Thymus (tissue), 14 donors: ENCODE results near the gene NBPF4. TPM values are rescaled to one million over a fixed set of nuclear protein-coding genes. Genes with fewer than 3 reads are reported as not detected.
"Not testable (repeated sequence)": the region's sequence is repeated elsewhere in the genome, so short reads cannot be mapped to it uniquely, and the experiment has no call there.

Source experiments
- DNase-seq, 9 donors: peaks; one replicate each; pipeline ENCODE4 v3.0.0-alpha.2; 2013; ENCODE audit warnings: low spot score in 9 of 9, low read depth in 6 of 9, missing footprints in 1 of 9
- H3K27ac ChIP-seq, 2 donors: one replicate each; pipeline ENCODE4 v1.5.1; 2013; ENCODE audit warnings: control low read depth in 1 of 2, low read depth in 1 of 2, low read length in 1 of 2, mild to moderate bottlenecking in 1 of 2, moderate library complexity in 1 of 2
- H3K27me3 ChIP-seq, 2 donors: one replicate each; pipeline ENCODE4 v1.5.1; 2013; ENCODE audit warnings: low read length in 1 of 2; ENCODE audit not compliant: control insufficient read depth in 2 of 2, insufficient read depth in 1 of 2
- H3K36me3 ChIP-seq, 2 donors: one replicate each; pipeline ENCODE4 v1.5.1; 2013; ENCODE audit warnings: low read length in 1 of 2, mild to moderate bottlenecking in 1 of 2, moderate library complexity in 1 of 2; ENCODE audit not compliant: control insufficient read depth in 2 of 2, insufficient read depth in 2 of 2
- H3K4me1 ChIP-seq, 2 donors: one replicate each; pipeline ENCODE4 v1.5.1; 2013; ENCODE audit warnings: low read length in 2 of 2; ENCODE audit not compliant: control insufficient read depth in 2 of 2, insufficient read depth in 2 of 2
- H3K4me3 ChIP-seq, 2 donors: one replicate each; pipeline ENCODE4 v1.5.1; 2013; ENCODE audit warnings: low read length in 2 of 2, control low read depth in 1 of 2, mild to moderate bottlenecking in 1 of 2
- H3K9me3 ChIP-seq, 2 donors: one replicate each; pipeline ENCODE4 v1.5.1; 2013; ENCODE audit warnings: low read length in 1 of 2, mild to moderate bottlenecking in 1 of 2; ENCODE audit not compliant: control insufficient read depth in 2 of 2, insufficient read depth in 1 of 2
- WGBS: extraction: QIAGEN DNeasy Blood & Tissue Kit; methylation state at CpG from one replicate; pipeline ENCODE4 v1.1.7; 2013; 5-methylcytosine and 5-hydroxymethylcytosine counted together
- long read RNA-seq, 10 donors: transcript quantifications; one replicate each; lab custom pipeline, GENCODE V29; 2026
- polyA plus RNA-seq: library from polyadenylated mRNA; stranded (reverse); fragments of 200-250 nt; gene quantifications from one replicate; pipeline ENCODE4 v1.2.3, GENCODE V29; 2013
- total RNA-seq: library from RNA; stranded (reverse); fragments of 120-200 nt; gene quantifications from one replicate; pipeline ENCODE4 v1.2.4, GENCODE V29; 2013
- donor health status: healthy.

The NBPF4 gene, protein sequence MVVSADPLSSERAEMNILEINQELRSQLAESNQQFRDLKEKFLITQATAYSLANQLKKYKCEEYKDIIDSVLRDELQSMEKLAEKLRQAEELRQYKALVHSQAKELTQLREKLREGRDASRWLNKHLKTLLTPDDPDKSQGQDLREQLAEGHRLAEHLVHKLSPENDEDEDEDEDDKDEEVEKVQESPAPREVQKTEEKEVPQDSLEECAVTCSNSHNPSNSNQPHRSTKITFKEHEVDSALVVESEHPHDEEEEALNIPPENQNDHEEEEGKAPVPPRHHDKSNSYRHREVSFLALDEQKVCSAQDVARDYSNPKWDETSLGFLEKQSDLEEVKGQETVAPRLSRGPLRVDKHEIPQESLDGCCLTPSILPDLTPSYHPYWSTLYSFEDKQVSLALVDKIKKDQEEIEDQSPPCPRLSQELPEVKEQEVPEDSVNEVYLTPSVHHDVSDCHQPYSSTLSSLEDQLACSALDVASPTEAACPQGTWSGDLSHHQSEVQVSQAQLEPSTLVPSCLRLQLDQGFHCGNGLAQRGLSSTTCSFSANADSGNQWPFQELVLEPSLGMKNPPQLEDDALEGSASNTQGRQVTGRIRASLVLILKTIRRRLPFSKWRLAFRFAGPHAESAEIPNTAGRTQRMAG
- total RNA-seq: 0.09 TPM
- polyA plus RNA-seq: 0.11 TPM
- long read RNA-seq, donor 1: 0 reads
- long read RNA-seq, donor 2: 0 reads
- long read RNA-seq, donor 3: 0 reads
- long read RNA-seq, donor 4: 0 reads
- long read RNA-seq, donor 5: 0 reads
- long read RNA-seq, donor 6: 0 reads
- long read RNA-seq, donor 7: 0 reads
- long read RNA-seq, donor 8: 0 reads
- long read RNA-seq, donor 9: 0 reads
- long read RNA-seq, donor 10: 0 reads

DNA sequence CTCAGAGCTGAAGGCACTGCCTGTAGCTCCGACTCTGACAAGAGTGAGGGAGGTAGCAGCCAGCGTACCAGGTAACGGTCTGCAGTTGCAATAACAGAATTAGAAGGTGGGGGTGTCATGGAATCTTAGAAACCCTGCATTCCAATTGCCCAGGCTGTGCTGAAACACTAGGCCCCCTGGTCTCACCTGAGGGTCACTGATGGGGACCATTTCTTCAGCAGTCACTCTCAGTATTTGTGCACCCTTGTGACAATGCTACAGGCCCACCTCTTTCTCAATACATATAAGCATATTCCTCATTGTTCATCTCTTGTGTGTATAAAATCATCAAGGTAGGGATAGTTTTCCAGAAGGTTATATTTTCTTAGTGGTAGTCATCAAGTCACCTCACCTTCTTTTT is at the start of gene NBPF4:
NBPF4 (minus strand) TSS at position 101 of the 400 bp plus-strand sequence. CDS start 315 bp downstream, outside the sequence.
- no CpG with 5 or more reads among the region's 3 CpGs for WGBS
- H3K36me3 ChIP-seq, H3K9me3 ChIP-seq, H3K4me3 ChIP-seq, H3K27ac ChIP-seq, H3K27me3 ChIP-seq, H3K4me1 ChIP-seq, DNase-seq: not testable (repeated sequence)

DNA sequence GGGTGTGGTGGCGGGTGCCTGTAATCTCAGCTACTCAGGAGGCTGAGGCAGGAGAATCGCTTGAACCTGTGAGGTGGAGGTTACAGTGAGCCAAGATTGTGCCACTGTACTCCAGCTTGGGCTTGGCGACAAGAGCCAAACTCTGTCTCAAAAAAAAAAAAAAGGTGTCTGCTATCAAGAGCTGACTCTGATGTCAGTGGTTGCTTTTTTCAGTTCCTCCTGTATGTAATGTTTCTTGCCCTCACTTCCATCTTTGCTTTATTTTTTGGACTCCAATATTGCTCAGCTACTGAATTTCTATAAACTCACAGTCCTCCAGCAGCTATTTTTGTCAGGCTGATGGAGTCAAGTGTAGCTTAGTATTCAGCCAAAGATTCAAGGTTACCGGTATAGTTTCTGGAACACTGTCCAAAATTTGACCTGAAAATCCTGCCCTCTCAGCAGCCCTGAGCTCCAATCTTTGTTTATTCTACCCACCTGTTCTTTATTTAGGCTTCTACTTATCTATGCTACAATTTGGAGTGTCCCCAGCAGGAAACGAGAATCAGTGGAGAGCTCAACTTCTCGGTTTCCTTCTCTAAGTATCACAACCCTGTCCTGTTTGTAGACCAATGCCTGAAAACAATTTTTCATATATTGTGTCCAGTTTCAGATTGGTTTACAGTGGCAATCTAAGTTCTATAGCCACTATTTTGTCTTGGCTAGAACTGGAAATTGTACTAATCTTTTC is 38.8 kb upstream of the NBPF4 start:
- no CpG with 5 or more reads among the region's 6 CpGs for WGBS

DNA sequence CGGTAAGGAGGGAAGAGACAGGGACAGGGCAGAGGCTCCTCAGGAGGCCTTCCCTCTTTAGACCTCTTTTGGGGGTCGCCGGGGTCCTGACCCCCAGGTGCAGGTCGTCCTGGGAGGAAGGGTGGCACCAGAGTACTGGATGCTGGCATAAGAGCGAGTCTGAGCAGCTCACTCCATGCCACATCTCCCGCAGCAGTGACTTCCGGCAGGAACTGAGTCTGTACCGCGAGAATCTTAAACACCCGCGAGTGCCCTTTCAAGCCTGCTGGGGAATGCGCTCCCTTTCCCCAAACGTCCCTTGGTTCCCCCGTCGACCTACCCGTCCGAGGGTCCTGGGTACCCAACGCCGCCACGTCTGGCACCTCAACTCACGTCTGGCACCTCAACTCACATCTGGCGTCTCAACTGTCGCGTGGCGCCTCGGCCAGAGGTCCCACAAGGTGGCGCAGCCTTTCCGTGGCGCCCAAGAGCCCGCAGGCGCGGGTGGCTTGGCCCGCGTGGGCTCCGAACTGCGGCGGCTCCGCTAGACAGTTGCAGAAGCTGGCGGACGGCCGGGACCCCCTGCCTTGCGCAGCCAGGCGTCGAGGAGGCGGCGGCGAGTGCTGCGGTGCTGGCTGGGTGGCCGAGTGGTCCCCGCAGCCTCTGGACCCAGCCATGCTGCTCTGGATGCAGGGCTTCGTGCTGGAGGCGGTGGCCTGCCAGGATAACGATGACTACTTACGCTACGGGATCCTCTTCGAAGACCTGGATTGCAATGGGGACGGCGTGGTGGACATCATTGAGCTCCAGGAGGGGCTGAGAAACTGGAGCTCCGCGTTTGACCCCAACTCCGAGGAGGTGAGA is 28.8 kb upstream of the NBPF4 start:
- H3K27me3 ChIP-seq, H3K4me3 ChIP-seq, H3K27ac ChIP-seq, H3K36me3 ChIP-seq, H3K4me1 ChIP-seq, H3K9me3 ChIP-seq, DNase-seq: not testable (repeated sequence)
- WGBS: no CpG with 5 or more reads among the region's 61 CpGs

More for the DNA sequence above, 38.8 kb upstream of the NBPF4 start:
- not testable (repeated sequence) for H3K9me3 ChIP-seq, H3K27me3 ChIP-seq, H3K36me3 ChIP-seq, H3K4me3 ChIP-seq, DNase-seq, H3K27ac ChIP-seq, H3K4me1 ChIP-seq

DNA sequence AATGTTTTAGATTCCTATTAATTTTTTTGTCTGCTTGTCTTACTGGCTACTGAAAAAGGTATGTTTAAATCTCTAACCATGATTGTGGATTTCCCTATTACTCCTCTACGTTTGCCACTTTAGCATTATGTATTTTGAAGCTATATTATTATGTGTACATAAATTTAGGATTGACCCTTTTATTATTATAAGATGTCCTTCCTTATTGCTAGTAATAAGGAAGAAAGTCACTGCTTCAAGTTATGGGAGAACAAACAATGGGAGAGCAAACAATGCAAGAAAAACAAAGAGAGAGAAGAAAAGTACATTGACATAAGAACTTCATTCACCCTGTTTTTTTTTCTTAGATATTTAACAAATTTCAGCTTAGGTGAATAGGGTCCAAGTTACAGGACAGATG is 23.2 kb upstream of the NBPF4 start:
- WGBS: 93% methylated on average over 1 of the region's 1 CpG
- H3K9me3 ChIP-seq, H3K27me3 ChIP-seq, DNase-seq, H3K36me3 ChIP-seq, H3K27ac ChIP-seq, H3K4me1 ChIP-seq, H3K4me3 ChIP-seq: not testable (repeated sequence)

DNA sequence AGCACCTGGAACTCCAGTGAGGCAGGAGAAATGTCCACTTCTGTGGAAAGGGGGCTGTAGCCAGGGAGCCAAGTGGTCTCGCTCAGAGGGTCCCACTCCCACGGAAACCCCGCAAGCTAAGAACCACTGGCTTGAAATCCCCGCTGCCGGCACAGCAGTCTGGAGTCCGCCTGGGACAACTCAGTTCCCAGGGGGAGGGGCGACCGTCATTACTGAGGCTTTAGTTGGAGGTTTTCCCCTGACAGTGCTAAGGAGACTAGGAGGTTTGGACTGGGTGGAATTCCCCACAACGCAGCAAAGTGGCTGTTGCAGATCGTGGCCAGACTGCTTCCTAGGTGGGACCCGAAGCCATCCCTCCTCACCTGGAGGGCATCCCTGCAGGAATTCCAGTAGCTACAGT is 18.1 kb upstream of the NBPF4 start:
- not testable (repeated sequence) for H3K27me3 ChIP-seq, DNase-seq, H3K9me3 ChIP-seq, H3K4me1 ChIP-seq, H3K4me3 ChIP-seq, H3K36me3 ChIP-seq, H3K27ac ChIP-seq
- no CpG with 5 or more reads among the region's 11 CpGs for WGBS

DNA sequence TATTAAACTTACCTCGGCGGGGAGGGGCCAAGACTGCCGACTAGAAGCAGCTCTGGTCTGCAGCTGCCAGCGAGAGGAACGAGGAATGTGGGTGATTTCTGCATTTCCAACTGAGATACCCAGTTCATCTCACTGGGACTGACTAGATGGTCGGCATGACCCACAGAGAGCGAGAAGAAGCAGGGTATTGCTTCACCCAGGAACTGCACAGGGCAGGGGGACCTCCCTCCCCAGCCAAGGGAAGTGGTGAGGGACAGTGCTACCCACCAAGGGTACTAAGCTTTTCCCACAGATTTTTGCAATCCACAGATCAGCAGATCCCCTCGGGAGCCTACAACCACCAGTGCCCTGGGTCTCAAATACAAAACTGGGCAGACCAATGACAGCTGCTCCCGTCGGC is 17.6 kb upstream of the NBPF4 start:
- H3K4me1 ChIP-seq, H3K4me3 ChIP-seq, H3K27ac ChIP-seq, DNase-seq, H3K9me3 ChIP-seq, H3K27me3 ChIP-seq, H3K36me3 ChIP-seq: not testable (repeated sequence)
- no CpG with 5 or more reads among the region's 10 CpGs for WGBS

DNA sequence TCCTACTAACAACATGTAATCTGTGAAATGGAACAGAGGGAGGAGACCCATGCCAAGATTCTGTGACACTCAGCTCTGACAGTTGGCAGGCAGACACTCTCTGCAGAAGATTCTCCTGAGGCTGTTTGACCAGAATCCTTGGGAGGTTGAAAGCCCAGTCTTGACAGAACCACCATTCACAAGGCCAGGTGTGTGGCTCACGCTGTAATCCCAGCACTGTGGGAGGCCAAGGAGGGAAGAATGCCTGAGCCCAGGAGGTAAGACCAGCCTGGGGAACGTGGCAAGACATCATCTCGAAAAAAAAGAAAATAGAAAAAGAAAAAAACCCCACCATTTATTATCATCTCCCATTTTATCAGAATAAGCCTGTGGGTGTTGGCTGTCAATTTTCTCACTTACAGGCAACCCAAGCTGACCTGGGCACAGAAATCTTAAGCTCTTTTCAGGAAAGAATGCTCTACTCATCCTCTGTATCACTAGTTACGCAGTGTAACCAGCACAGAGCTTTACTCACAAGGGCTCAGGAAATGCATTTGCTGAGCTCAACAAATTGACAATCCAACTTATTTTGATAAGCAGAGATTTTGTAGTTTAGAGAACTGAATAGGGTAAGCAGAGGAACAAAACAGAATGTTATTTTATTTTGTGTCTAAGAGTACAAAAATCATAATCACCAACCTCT is 16.8 kb upstream of the NBPF4 start:
- WGBS: no CpG with 5 or more reads among the region's 4 CpGs
- H3K36me3 ChIP-seq, H3K27me3 ChIP-seq, H3K27ac ChIP-seq, H3K4me3 ChIP-seq, DNase-seq, H3K4me1 ChIP-seq, H3K9me3 ChIP-seq: not testable (repeated sequence)

DNA sequence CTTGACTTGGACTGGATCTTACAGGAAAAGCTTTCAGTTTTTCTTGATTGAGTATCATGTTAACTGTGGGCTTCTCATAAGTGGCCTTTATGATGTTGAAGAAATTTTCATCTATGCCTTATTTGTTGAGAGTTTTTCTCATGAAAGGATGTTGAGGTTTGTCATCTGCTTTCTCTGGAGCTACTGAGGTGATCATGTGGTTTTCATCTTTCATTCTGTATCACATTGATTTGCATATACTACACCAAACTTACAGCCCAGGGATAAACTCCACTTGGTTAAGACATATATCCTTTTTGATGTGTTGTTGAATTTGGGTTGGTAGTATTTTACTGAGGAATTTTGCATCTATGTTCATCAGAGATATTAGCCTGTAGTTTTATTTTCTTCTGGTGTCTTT is 11.6 kb upstream of the NBPF4 start:
- H3K4me3 ChIP-seq, DNase-seq, H3K27me3 ChIP-seq, H3K36me3 ChIP-seq, H3K9me3 ChIP-seq, H3K27ac ChIP-seq, H3K4me1 ChIP-seq: not testable (repeated sequence)
